Left renal cortex interstitium (tissue), 4 donors: ENCODE results near the gene LMAN2. TPM values are rescaled to one million over a fixed set of nuclear protein-coding genes. Genes with fewer than 3 reads are reported as not detected.
"Not testable (repeated sequence)": the region's sequence is repeated elsewhere in the genome, so short reads cannot be mapped to it uniquely, and the experiment has no call there.

ENCODE experiments used
- DNase-seq, 4 donors: peaks; one replicate each; pipeline ENCODE4 v3.0.0-alpha.2; 2013; ENCODE audit warnings: low read depth in 4 of 4, low spot score in 2 of 4, missing footprints in 1 of 4
- polyA plus RNA-seq, 4 donors: library from polyadenylated mRNA; unstranded; fragments of 120-200 nt; gene quantifications; one replicate each; pipeline ENCODE4 v1.2.1, GENCODE V29; 2013; ENCODE audit not compliant: insufficient read length in 4 of 4

Gene LMAN2
- polyA plus RNA-seq, 4 donors: 123 to 145 (median 134) TPM

GRCh38 chr5:177310332-177310731, 41.1 kb downstream of the LMAN2 start:
- DNase-seq: no peak

- DNase-seq: no peak
These were observed 41.9 kb downstream of the LMAN2 start for GRCh38 chr5:177309351-177310191.

GRCh38 chr5:177308740-177309139, 42.7 kb downstream of the LMAN2 start:
- no peak for DNase-seq

- DNase-seq: no peak
These were observed 43.7 kb downstream of the LMAN2 start for GRCh38 chr5:177307544-177308363.

GRCh38 chr5:177306674-177307543, 44.6 kb downstream of the LMAN2 start:
- no peak for DNase-seq

GRCh38 chr5:177306103-177306640, 45.3 kb downstream of the LMAN2 start:
- DNase-seq: not testable (repeated sequence)

- DNase-seq: no peak
These were observed 46.9 kb downstream of the LMAN2 start for GRCh38 chr5:177304392-177305119.

- DNase-seq: no peak
These were observed 47.5 kb downstream of the LMAN2 start for GRCh38 chr5:177303925-177304391.

GRCh38 chr5:177303121-177303924, 48.1 kb downstream of the LMAN2 start, which contains the start of the genes PRELID1 and RAB24:
TSS of gene PRELID1 (plus strand) at chr5:177303799. CDS start at chr5:177303986, 187 bp downstream.
TSS of gene RAB24 (minus strand) at chr5:177303719. CDS start at chr5:177303288, 431 bp downstream.
- peak in 3 of 4 donors; percentile 58 to 69 (median 60) for DNase-seq

- DNase-seq: no peak
These were observed 48.9 kb downstream of the LMAN2 start for GRCh38 chr5:177302354-177303110.

- DNase-seq: no peak
These were observed 49.8 kb downstream of the LMAN2 start for GRCh38 chr5:177301503-177302165.

GRCh38 chr5:177300951-177301350, 50.5 kb downstream of the LMAN2 start:
- DNase-seq: no peak

- DNase-seq: no peak
These were observed 51.1 kb downstream of the LMAN2 start for GRCh38 chr5:177300236-177300880.

GRCh38 chr5:177299697-177300096, 51.8 kb downstream of the LMAN2 start:
- DNase-seq: no peak

GRCh38 chr5:177297922-177298321, 53.5 kb downstream of the LMAN2 start:
- DNase-seq: no peak

GRCh38 chr5:177296581-177296980, 54.9 kb downstream of the LMAN2 start:
- DNase-seq: no peak

GRCh38 chr5:177295924-177296323, 55.5 kb downstream of the LMAN2 start:
- DNase-seq: no peak
